GM19193 (cell line): ENCODE measurements around the gene PPP1R16B.

ENCODE experiments used
- POLR2A ChIP-seq: IDR thresholded peaks from 4 replicates; pipeline ENCODE4 v1.6.1; 2011; ENCODE audit not compliant: insufficient read depth, insufficient read length; ENCODE audit errors: extremely low read depth

Gene PPP1R16B

GRCh38 chr20:38829296-38829875 lies 23.9 kb downstream of the PPP1R16B start:
- no peak for TF ChIP-seq POLR2A

DNA sequence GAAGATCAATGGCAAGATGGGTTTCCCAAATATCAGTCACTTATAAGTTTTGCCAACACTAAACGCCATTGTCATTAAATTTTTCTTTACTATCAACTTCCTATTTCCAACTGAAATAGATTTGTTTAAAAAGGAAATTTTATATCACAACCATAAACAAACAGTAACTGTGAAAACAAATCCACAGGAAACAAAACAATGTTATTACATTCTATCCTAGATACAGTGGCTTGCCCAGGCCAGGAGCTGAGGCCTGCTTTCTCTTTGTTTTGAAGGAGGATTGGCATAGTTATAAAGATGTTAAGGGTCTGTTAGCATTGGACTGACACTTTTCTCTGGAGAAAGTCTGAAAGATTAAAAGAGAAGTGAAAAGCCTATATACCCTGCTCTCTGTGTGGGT lies 24.9 kb downstream of the PPP1R16B start:
- TF ChIP-seq POLR2A = no peak

GRCh38 chr20:38831049-38831691 lies 25.7 kb downstream of the PPP1R16B start:
- TF ChIP-seq POLR2A = no peak

DNA sequence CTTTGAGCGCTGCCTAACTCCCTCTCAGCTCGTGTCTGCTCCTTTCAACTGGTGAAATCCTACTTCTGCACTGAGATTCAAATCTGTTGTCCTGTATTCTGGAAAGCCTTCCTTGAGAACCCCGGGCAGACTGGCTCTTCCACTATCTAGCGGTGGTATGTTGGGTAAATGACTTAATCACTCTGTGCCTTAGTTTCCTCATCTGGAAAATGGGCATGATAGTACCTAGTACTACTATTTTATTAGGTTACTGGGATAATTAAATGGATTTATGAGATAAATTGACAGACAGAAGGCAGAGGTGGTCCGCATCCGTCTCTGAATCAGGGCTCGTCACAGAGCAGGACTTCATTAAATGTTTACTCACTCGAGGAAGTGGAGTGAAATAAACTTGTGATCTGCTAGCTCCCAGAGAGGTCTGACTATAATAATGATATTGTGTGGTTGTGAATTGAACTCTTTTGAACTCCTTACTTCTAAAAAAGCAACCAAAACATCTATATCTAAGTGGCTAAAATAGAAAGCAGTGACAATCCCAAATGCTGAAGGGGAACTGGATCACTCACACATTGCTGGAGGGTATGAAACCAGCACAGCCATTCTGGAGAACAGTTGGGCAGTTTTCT lies 26.6 kb downstream of the PPP1R16B start:
- no peak for TF ChIP-seq POLR2A

DNA sequence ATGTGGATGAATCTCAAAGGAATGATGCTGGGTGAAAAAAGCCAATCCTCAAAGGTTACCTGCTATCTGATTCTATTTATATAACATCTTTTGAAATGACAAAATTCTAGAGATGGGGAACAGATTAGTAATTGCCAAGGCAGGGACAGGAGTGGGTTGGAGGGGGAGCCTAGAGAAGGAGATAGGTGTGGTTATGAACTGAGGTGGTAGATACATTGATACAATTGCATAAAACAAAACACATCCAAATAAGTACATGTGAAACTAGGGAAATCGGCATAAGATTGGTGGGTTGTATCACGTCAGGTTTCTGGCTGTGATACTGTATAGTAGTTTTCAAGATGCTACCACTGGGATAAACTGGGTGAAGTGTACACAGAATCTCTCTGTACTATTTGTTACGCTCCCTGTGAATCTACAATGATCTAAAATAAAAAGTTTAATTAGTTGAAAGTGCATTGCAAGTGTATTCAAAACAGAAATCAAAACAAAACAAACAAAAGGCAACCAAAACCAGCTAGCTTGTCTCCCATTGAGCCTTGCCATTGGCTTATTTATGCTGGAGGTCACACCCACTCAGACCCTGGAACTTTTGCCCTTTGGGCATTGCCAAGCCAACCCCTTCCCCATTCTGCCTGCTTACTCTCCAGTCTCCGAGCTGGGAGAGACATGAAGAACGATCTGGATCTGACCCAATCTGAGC lies 27.8 kb downstream of the PPP1R16B start:
- peak; percentile 14 for TF ChIP-seq POLR2A

GRCh38 chr20:38833857-38834164 lies 28.3 kb downstream of the PPP1R16B start:
- TF ChIP-seq POLR2A = no peak

DNA sequence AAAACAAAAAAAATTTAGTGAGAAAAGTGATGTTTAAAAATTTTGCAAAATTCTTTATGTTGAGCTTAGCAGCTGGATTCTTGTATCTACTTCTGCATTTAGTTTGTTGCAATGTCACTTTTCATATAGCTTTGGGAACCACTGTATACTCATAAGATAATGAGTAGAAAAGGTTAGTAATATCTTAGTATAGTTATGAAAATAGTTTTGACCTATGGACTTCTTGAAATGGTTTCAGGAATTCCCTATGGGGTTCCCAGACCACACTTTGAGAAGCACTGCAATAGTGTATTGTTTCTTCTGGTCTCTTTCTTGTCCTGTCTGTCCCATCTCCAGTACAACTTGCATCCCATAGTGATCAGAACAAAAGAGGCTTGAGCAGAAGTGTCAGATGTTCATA lies 29.4 kb downstream of the PPP1R16B start:
- no peak for TF ChIP-seq POLR2A

- TF ChIP-seq POLR2A = no peak
These were observed 30.3 kb downstream of the PPP1R16B start for GRCh38 chr20:38835792-38836191.

- TF ChIP-seq POLR2A = no peak
These were observed 31.5 kb downstream of the PPP1R16B start for GRCh38 chr20:38836991-38837390.

GRCh38 chr20:38838326-38838725 lies 32.8 kb downstream of the PPP1R16B start:
- TF ChIP-seq POLR2A = no peak

- TF ChIP-seq POLR2A = no peak
These were observed 34.1 kb downstream of the PPP1R16B start for GRCh38 chr20:38839563-38839962.

- no peak for TF ChIP-seq POLR2A
These were observed 34.8 kb downstream of the PPP1R16B start for GRCh38 chr20:38840053-38840893.

- TF ChIP-seq POLR2A = no peak
These were observed 35.5 kb downstream of the PPP1R16B start for GRCh38 chr20:38840894-38841470.

DNA sequence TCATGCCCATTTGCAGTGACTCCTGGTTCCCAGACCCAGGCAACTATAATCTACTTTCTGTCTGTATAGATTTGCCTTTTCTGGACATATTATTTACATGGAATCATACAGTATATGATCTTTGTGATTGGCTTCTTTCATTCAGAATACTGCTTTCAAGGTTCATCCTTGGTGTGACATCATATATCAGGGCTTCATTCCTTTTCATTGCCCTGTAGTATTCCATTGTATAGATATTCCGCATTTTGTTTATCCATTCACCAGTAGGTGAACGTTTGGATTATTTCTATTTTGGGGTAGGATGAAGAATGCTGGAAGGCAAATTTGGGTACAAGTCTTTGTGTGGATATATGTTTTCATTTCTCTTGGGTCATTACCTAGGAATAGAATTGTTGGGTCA lies 36.1 kb downstream of the PPP1R16B start:
- no peak for TF ChIP-seq POLR2A

- no peak for TF ChIP-seq POLR2A
These were observed 36.5 kb downstream of the PPP1R16B start for GRCh38 chr20:38842026-38842425.
